Smooth muscle cell (in vitro differentiated cells): ENCODE measurements around the gene SLC12A3. TPM values are rescaled to one million over a fixed set of nuclear protein-coding genes. Genes with fewer than 3 reads are reported as not detected.

Source experiments
- DNase-seq: peaks from one replicate; lab custom pipeline; 2025; ENCODE audit not compliant: unreplicated experiment; lab: John Stamatoyannopoulos, UW
- H2AFZ ChIP-seq: fragments of 200-600 bp; sonication (generic); 2 replicates; pipeline ENCODE4 v1.6.0; 2016; ENCODE audit warnings: antibody characterized with exemption, low read depth, mild to moderate bottlenecking
- H3F3A ChIP-seq: fragments of 200-600 bp; sonication (generic); 2 replicates; pipeline ENCODE4 v1.6.0; 2017; ENCODE audit warnings: antibody characterized with exemption, low read depth
- H3K27ac ChIP-seq: fragments of 200-600 bp; sonication (generic); 2 replicates; pipeline ENCODE4 v1.5.1; 2016; ENCODE audit warnings: low read depth, mild to moderate bottlenecking
- H3K27me3 ChIP-seq: fragments of 200-600 bp; sonication (generic); 2 replicates; pipeline ENCODE4 v1.6.1; 2016; ENCODE audit warnings: low read depth, mild to moderate bottlenecking
- H3K36me3 ChIP-seq: fragments of 200-600 bp; sonication (generic); 2 replicates; pipeline ENCODE4 v1.5.1; 2016; ENCODE audit warnings: low read depth
- H3K4me1 ChIP-seq: fragments of 200-600 bp; sonication (generic); 2 replicates; pipeline ENCODE4 v1.5.1; 2016; ENCODE audit warnings: low read depth
- H3K4me2 ChIP-seq: fragments of 200-600 bp; sonication (generic); 2 replicates; pipeline ENCODE4 v1.6.0; 2016; ENCODE audit warnings: mild to moderate bottlenecking
- H3K4me3 ChIP-seq: fragments of 200-600 bp; sonication (generic); 2 replicates; pipeline ENCODE4 v1.5.1; 2016; ENCODE audit warnings: mild to moderate bottlenecking
- H3K79me2 ChIP-seq: fragments of 200-600 bp; sonication (generic); 2 replicates; pipeline ENCODE4 v1.6.0; 2016; ENCODE audit warnings: low read depth, mild to moderate bottlenecking
- H3K9ac ChIP-seq: fragments of 200-600 bp; sonication (generic); 2 replicates; pipeline ENCODE4 v1.6.0; 2016; ENCODE audit warnings: low read depth
- H3K9me3 ChIP-seq: fragments of 200-600 bp; sonication (generic); replicated peaks from 2 replicates; pipeline ENCODE4 v1.5.1; 2016; ENCODE audit warnings: low read depth
- H4K20me1 ChIP-seq: fragments of 200-600 bp; sonication (generic); 2 replicates; pipeline ENCODE4 v1.6.0; 2016; ENCODE audit warnings: low read depth
- CTCF ChIP-seq: fragments of 200-600 bp; sonication (generic); IDR thresholded peaks from 2 replicates; pipeline ENCODE4 v1.5.1; 2017; ENCODE audit warnings: borderline replicate concordance, mild to moderate bottlenecking, antibody characterized with exemption; ENCODE audit not compliant: insufficient read depth, poor library complexity, severe bottlenecking
- WGBS: methylation state at CpG from one replicate; pipeline ENCODE4 v1.1.7; 2016; ENCODE audit warnings: low lambda C conversion rate; 5-methylcytosine and 5-hydroxymethylcytosine counted together
- polyA plus RNA-seq: library from polyadenylated mRNA; unstranded; fragments of >200 nt; fragmentation: Nextera tagmentation; extraction: Ambion mirVana; gene quantifications from 2 replicates; pipeline ENCODE4 v1.2.1, GENCODE V29; 2016
- total RNA-seq: library from RNA; depleted of rRNA; stranded (reverse); fragments of >200 nt; gene quantifications from 2 replicates; pipeline ENCODE4 v1.2.3, GENCODE V29; 2014

SLC12A3 gene, protein sequence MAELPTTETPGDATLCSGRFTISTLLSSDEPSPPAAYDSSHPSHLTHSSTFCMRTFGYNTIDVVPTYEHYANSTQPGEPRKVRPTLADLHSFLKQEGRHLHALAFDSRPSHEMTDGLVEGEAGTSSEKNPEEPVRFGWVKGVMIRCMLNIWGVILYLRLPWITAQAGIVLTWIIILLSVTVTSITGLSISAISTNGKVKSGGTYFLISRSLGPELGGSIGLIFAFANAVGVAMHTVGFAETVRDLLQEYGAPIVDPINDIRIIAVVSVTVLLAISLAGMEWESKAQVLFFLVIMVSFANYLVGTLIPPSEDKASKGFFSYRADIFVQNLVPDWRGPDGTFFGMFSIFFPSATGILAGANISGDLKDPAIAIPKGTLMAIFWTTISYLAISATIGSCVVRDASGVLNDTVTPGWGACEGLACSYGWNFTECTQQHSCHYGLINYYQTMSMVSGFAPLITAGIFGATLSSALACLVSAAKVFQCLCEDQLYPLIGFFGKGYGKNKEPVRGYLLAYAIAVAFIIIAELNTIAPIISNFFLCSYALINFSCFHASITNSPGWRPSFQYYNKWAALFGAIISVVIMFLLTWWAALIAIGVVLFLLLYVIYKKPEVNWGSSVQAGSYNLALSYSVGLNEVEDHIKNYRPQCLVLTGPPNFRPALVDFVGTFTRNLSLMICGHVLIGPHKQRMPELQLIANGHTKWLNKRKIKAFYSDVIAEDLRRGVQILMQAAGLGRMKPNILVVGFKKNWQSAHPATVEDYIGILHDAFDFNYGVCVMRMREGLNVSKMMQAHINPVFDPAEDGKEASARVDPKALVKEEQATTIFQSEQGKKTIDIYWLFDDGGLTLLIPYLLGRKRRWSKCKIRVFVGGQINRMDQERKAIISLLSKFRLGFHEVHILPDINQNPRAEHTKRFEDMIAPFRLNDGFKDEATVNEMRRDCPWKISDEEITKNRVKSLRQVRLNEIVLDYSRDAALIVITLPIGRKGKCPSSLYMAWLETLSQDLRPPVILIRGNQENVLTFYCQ
- not detected in 2 replicates for total RNA-seq
- not detected in 2 replicates for polyA plus RNA-seq

- H3K9me3 ChIP-seq = no peaks in the 10 kb centered on the region
Measured at GRCh38 chr16:56864960-56865359, at the start of gene SLC12A3. SLC12A3 (plus strand) TSS chr16:56865207; CDS start chr16:56865236, 29 bp downstream.

GRCh38 chr16:56815721-56816120, 49.3 kb upstream of the SLC12A3 start:
- Histone ChIP-seq H3K9me3 (no peaks in the 10 kb centered on the region), H3K9ac (no peak overlapping the region), H3K36me3 (no peaks in the 10 kb centered on the region), H3F3A (peaks cover 5% of the 10 kb centered on the region), H4K20me1 (no peaks in the 10 kb centered on the region), H3K4me3 (no peak overlapping the region), H2AFZ (no peak overlapping the region), H3K27me3 (no peaks in the 10 kb centered on the region), H3K27ac (no peak overlapping the region), H3K4me2 (peak overlapping the region; percentile 70), H3K79me2 (no peaks in the 10 kb centered on the region), H3K4me1 (peaks cover 22% of the 10 kb centered on the region)
- TF ChIP-seq CTCF = no peak
- DNase-seq = no peak

More at GRCh38 chr16:56864960-56865359, at the start of gene SLC12A3:
- Histone ChIP-seq H3K4me3 (no peak within 1 kb of the TSS), H3F3A (no peaks in the 10 kb centered on the region), H4K20me1 (no peaks in the 10 kb centered on the region), H2AFZ (no peak within 1 kb of the TSS), H3K9ac (no peak within 1 kb of the TSS), H3K36me3 (no peaks in the 10 kb centered on the region), H3K4me1 (no peaks in the 10 kb centered on the region), H3K27me3 (no peaks in the 10 kb centered on the region), H3K27ac (no peak within 1 kb of the TSS), H3K79me2 (no peaks in the 10 kb centered on the region), H3K4me2 (no peak within 1 kb of the TSS)
- 58% methylated on average over 12 of the region's 12 CpGs for WGBS
- TF ChIP-seq CTCF = no peak
- DNase-seq = no peak

DNA sequence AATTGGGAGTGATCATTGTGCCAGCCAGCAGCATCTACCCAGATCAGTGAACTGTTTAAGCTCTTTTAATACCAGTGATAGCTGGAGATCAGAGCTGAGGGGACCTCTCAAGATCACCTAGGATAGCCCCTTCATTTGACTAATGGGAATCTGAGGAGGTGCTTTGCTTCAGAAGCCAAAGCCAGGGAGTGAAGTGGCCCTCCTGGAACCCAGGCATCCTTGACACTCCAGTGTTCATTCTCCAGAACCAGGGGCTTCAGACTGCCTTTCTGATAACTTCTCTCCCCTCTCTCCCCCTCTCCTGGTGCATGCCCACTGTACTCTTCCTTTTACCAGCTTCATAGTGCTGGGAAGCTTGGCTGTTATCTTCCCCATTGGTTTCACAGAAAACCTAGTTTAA, 48.0 kb upstream of the SLC12A3 start:
- Histone ChIP-seq H3K4me3 (no peak overlapping the region), H4K20me1 (no peaks in the 10 kb centered on the region), H3F3A (peaks cover 5% of the 10 kb centered on the region), H3K9me3 (no peaks in the 10 kb centered on the region), H3K79me2 (no peaks in the 10 kb centered on the region), H3K4me2 (no peak overlapping the region), H2AFZ (no peak overlapping the region), H3K27me3 (no peaks in the 10 kb centered on the region), H3K36me3 (no peaks in the 10 kb centered on the region), H3K9ac (no peak overlapping the region), H3K4me1 (peaks cover 22% of the 10 kb centered on the region), H3K27ac (no peak overlapping the region)
- TF ChIP-seq CTCF = no peak
- DNase-seq = no peak
